Measurements from ENCODE around the gene MAN1C1.

The MAN1C1 gene

GRCh38 chr1:25768999-25769398, 152.4 kb downstream of the MAN1C1 start:
- no peak for DNase-seq

- no peak for DNase-seq
Measured at GRCh38 chr1:25769625-25770383, 153.2 kb downstream of the MAN1C1 start.

- no peak for DNase-seq
Measured at GRCh38 chr1:25770541-25771220, 154.1 kb downstream of the MAN1C1 start.

- no peak for DNase-seq
Measured at GRCh38 chr1:25771221-25772114, 154.9 kb downstream of the MAN1C1 start.

GRCh38 chr1:25772164-25772563, 155.6 kb downstream of the MAN1C1 start:
- DNase-seq = no peak

- DNase-seq = no peak
Measured at GRCh38 chr1:25772692-25773245, 156.2 kb downstream of the MAN1C1 start.

- no peak for DNase-seq
Measured at GRCh38 chr1:25773441-25774125, 157.0 kb downstream of the MAN1C1 start.

GRCh38 chr1:25774206-25774803, 157.7 kb downstream of the MAN1C1 start:
- no peak for DNase-seq

- DNase-seq = no peak
Measured at GRCh38 chr1:25774921-25775771, 158.6 kb downstream of the MAN1C1 start.

- no peak for DNase-seq
Measured at GRCh38 chr1:25779388-25779787, 162.8 kb downstream of the MAN1C1 start.

- DNase-seq = no peak
Measured at GRCh38 chr1:25779894-25780293, 163.3 kb downstream of the MAN1C1 start.

GRCh38 chr1:25780318-25781129, 163.9 kb downstream of the MAN1C1 start:
- DNase-seq = no peak

- no peak for DNase-seq
Measured at GRCh38 chr1:25781130-25781433, 164.5 kb downstream of the MAN1C1 start.

- no peak for DNase-seq
Measured at GRCh38 chr1:25782608-25783201, 166.1 kb downstream of the MAN1C1 start.

GRCh38 chr1:25784575-25785051, 168.0 kb downstream of the MAN1C1 start:
- no peak for DNase-seq

GRCh38 chr1:25785333-25786067, 168.9 kb downstream of the MAN1C1 start:
- no peak for DNase-seq

GRCh38 chr1:25786887-25787759, 170.5 kb downstream of the MAN1C1 start:
- no peak for DNase-seq

- no peak for DNase-seq
Measured at GRCh38 chr1:25787760-25788166, 171.2 kb downstream of the MAN1C1 start.
